Prostate gland (tissue), 2 donors: Measurements from ENCODE around the gene RABAC1.

ENCODE experiments used
- CTCF ChIP-seq, 4 experiments: fragments of 200-600 bp in 2 of 4; fragments of 450-650 bp in 2 of 4; sonication (generic) in 2 of 4; IDR thresholded peaks; 1 replicate in 3 of 4; 2 replicates in 1 of 4; pipeline ENCODE4 v1.5.1; 2016 to 2019; ENCODE audit warnings: antibody characterized with exemption in 4 of 4, mild to moderate bottlenecking in 2 of 4, moderate library complexity in 2 of 4
- POLR2A ChIP-seq: fragments of 450-650 bp; IDR thresholded peaks from one replicate; pipeline ENCODE4 v1.6.1; 2016; ENCODE audit warnings: antibody characterized with exemption, mild to moderate bottlenecking
- POLR2AphosphoS5 ChIP-seq: sonication (generic); formaldehyde crosslinking; IDR thresholded peaks from one replicate; pipeline ENCODE4 v1.6.1; 2017; ENCODE audit warnings: antibody characterized with exemption

GRCh38 chr19:41940731-41941409, 18.3 kb downstream of the RABAC1 start:
- TF ChIP-seq POLR2AphosphoS5 (no peak), POLR2A (no peak), CTCF (IDR thresholded peaks at IDR 0.05) (no peak)
